ENCODE measurements around the gene G6PC1. TPM values are rescaled to one million over a fixed set of nuclear protein-coding genes. Genes with fewer than 3 reads are reported as not detected.

G6PC1 gene
- total RNA-seq, 4 donors from 2014 or later = 0.06 TPM; not detected in 3

DNA sequence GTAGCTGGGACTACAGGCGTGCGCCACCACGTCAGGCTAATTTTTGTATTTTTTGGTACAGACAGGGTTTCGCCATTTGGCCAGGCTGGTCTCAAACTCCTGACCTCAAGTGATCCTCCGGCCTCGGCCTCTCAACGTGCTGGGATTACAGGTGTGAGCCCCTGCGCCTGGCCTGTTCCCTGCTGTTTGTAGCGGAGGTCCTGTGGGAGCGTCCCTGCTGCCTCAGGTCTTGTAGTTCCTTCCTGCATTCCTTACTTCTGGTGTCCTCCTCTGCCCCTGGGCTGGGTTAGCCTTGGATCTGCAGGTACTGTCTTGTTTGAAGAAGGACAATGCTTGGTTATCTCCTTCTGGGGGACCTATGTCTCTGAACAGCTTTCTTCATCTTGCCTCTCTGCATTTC is 23.6 kb upstream of the G6PC1 start:
- Histone ChIP-seq H3K27ac (replicated peaks in 1 of 4) (no peak overlapping the region), H3K27me3 (no peaks in the 10 kb centered on the region), H3K36me3 (peaks cover 0 to 28% (median 8%) of the 10 kb centered on the region in 4 donors), H3K4me3 (no peak overlapping the region), H3K9me3 (no peaks in the 10 kb centered on the region), H3K4me1 (peaks cover 0 to 4% (median 0%) of the 10 kb centered on the region in 4 donors)
- no peak for DNase-seq (ENCODE audit: extremely low spot score)
- intact Hi-C loops (cut with DNase I) = no loop called here
- TF ChIP-seq POLR2AphosphoS5 (IDR thresholded peaks at IDR 0.05) (no peak), POLR2A (IDR thresholded peaks at IDR 0.05; ENCODE audit: low read depth) (no peak), EP300 (IDR thresholded peaks at IDR 0.05) (no peak)
- TF ChIP-seq, protein P1, sequence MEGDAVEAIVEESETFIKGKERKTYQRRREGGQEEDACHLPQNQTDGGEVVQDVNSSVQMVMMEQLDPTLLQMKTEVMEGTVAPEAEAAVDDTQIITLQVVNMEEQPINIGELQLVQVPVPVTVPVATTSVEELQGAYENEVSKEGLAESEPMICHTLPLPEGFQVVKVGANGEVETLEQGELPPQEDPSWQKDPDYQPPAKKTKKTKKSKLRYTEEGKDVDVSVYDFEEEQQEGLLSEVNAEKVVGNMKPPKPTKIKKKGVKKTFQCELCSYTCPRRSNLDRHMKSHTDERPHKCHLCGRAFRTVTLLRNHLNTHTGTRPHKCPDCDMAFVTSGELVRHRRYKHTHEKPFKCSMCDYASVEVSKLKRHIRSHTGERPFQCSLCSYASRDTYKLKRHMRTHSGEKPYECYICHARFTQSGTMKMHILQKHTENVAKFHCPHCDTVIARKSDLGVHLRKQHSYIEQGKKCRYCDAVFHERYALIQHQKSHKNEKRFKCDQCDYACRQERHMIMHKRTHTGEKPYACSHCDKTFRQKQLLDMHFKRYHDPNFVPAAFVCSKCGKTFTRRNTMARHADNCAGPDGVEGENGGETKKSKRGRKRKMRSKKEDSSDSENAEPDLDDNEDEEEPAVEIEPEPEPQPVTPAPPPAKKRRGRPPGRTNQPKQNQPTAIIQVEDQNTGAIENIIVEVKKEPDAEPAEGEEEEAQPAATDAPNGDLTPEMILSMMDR (IDR thresholded peaks at IDR 0.05) = no peak
- WGBS = 90% methylated on average over 10 of the region's 10 CpGs

- intact Hi-C loops (cut with DNase I) = no loop called here
- no peak for TF ChIP-seq EP300 (IDR thresholded peaks at IDR 0.05)
- no peak for TF ChIP-seq POLR2A (IDR thresholded peaks at IDR 0.05; ENCODE audit: low read depth)
- no peak for TF ChIP-seq POLR2AphosphoS5 (IDR thresholded peaks at IDR 0.05)
- TF ChIP-seq, protein P1 (IDR thresholded peaks at IDR 0.05) = no peak
- Histone ChIP-seq H3K27me3 (no peaks in the 10 kb centered on the region), H3K9me3 (no peaks in the 10 kb centered on the region), H3K27ac (replicated peaks in 1 of 4) (no peak overlapping the region), H3K36me3 (peaks cover 0 to 15% (median 2%) of the 10 kb centered on the region in 4 donors), H3K4me1 (peaks cover 0 to 4% (median 0%) of the 10 kb centered on the region in 4 donors), H3K4me3 (no peak overlapping the region)
- no peak for DNase-seq (ENCODE audit: extremely low spot score)
- 69% methylated on average over 13 of the region's 13 CpGs for WGBS
Observed at GRCh38 chr17:42878123-42878880, 22.3 kb upstream of the G6PC1 start.

DNA sequence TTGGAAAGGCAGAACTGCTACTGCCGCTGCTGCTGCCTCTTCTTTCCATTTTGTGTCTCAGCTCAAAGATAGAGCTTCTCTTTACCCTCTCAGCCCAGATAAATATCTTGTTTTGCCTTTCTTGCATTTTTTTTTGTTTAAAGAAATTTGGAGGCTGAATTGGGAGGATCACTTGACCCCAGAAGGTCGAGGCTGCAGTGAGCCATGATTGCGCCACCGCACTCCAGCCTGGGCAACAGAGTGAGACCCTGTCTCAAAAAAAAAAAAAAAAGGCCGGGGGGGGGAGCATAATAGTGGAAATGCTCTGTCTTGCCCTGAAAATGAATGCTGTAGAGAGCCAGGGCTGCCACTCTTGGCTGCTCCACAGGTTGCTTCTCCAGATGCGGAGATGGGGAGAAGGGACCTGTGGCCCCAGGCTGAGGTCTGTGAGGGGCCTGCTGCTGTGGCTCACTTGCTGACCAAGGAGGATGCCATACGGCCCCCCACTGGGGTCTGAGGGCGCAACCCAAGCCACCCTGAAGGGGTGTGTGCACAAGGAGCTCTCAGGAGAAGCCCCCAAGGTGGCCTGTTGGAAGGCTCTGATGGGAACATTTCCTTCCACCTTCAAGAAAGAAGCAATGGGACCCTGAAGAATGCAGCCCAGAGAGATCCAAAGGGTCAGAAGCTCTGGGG is 21.5 kb upstream of the G6PC1 start:
- DNase-seq (ENCODE audit: extremely low spot score) = no peak

DNA sequence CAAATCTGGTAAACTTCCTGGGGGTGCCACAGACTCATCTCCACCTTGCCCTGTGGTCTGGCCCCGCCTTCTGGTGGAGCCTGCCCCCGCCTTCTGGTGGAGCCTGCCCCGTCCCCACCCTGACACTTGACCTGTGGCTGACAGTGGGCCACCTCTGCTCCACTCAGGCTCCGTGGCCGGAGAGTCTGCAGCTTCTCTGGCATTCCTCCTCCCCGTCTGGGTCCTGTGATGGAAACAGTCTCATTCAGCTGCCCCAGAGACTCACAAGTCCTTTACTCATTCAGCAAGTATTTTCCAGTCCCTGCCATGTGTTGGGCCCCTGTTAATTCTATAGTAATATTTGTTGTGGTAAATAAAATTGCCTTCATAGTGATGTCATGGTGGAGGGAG is 21.0 kb upstream of the G6PC1 start:
- Histone ChIP-seq H3K4me1 (peaks cover 0 to 4% (median 0%) of the 10 kb centered on the region in 4 donors), H3K4me3 (no peak overlapping the region), H3K27ac (replicated peaks in 1 of 4) (no peak overlapping the region), H3K27me3 (no peaks in the 10 kb centered on the region), H3K9me3 (no peaks in the 10 kb centered on the region), H3K36me3 (peaks cover 0 to 9% (median 0%) of the 10 kb centered on the region in 4 donors)
- no peak for DNase-seq (ENCODE audit: extremely low spot score)
- intact Hi-C loops (cut with DNase I) = no loop called here
- 54% methylated on average over 5 of the region's 6 CpGs for WGBS
- TF ChIP-seq EP300 (IDR thresholded peaks at IDR 0.05) (no peak), POLR2AphosphoS5 (IDR thresholded peaks at IDR 0.05) (no peak), POLR2A (IDR thresholded peaks at IDR 0.05; ENCODE audit: low read depth) (no peak)
- TF ChIP-seq, protein P1 (IDR thresholded peaks at IDR 0.05) = no peak

More for the DNA sequence above, 21.5 kb upstream of the G6PC1 start:
- no peak overlapping the region for H3K4me3 ChIP-seq
- intact Hi-C loops (cut with DNase I) = no loop called here
- no peak for TF ChIP-seq EP300 (IDR thresholded peaks at IDR 0.05)
- TF ChIP-seq, protein P1 (IDR thresholded peaks at IDR 0.05) = no peak
- TF ChIP-seq POLR2AphosphoS5 (IDR thresholded peaks at IDR 0.05) = no peak
- no peak for TF ChIP-seq POLR2A (IDR thresholded peaks at IDR 0.05; ENCODE audit: low read depth)
- peaks cover 0 to 4% (median 0%) of the 10 kb centered on the region in 4 donors for H3K4me1 ChIP-seq
- WGBS = 87% methylated on average over 6 of the region's 8 CpGs
- H3K27me3 ChIP-seq = no peaks in the 10 kb centered on the region
- no peak overlapping the region for H3K27ac ChIP-seq (replicated peaks in 1 of 4)
- H3K9me3 ChIP-seq = no peaks in the 10 kb centered on the region
- H3K36me3 ChIP-seq = peaks cover 0 to 13% (median 0%) of the 10 kb centered on the region in 4 donors
